Measurements from ENCODE around the gene RNF125.

- TF ChIP-seq CTCF (conservative IDR thresholded peaks at IDR 0.05; ENCODE audit: low read depth in 2 of 2) (no peak), POLR2AphosphoS5 (IDR thresholded peaks at IDR 0.05; ENCODE audit: low read depth) (no peak), EZH2phosphoT487 (IDR thresholded peaks at IDR 0.05; ENCODE audit: unreplicated experiment) (no peak), EZH2 (IDR thresholded peaks at IDR 0.05; ENCODE audit: low read depth, unreplicated experiment) (no peak), CREB1 (CRISPR knock-in tag; IDR thresholded peaks at IDR 0.05; ENCODE audit: low read depth) (no peak), REST (IDR thresholded peaks at IDR 0.05; ENCODE audit: unreplicated experiment) (no peak), ETS1 (IDR thresholded peaks at IDR 0.05) (no peak), NANOG (IDR thresholded peaks at IDR 0.05; ENCODE audit: borderline replicate concordance) (no peak), STAT1 (IDR thresholded peaks at IDR 0.05; ENCODE audit: unreplicated experiment) (no peak), ZNF331 (CRISPR knock-in tag; IDR thresholded peaks at IDR 0.05; ENCODE audit: low read depth) (no peak)
These were observed 35.6 kb upstream of the RNF125 start for GRCh38 chr18:31983020-31983419.

All from GM23338 (cell line).